ENCODE results near the gene SH2D2A.
A peak's percentile ranks its signal among the peaks of the same experiment; 100 is the strongest.

Gene SH2D2A

DNA sequence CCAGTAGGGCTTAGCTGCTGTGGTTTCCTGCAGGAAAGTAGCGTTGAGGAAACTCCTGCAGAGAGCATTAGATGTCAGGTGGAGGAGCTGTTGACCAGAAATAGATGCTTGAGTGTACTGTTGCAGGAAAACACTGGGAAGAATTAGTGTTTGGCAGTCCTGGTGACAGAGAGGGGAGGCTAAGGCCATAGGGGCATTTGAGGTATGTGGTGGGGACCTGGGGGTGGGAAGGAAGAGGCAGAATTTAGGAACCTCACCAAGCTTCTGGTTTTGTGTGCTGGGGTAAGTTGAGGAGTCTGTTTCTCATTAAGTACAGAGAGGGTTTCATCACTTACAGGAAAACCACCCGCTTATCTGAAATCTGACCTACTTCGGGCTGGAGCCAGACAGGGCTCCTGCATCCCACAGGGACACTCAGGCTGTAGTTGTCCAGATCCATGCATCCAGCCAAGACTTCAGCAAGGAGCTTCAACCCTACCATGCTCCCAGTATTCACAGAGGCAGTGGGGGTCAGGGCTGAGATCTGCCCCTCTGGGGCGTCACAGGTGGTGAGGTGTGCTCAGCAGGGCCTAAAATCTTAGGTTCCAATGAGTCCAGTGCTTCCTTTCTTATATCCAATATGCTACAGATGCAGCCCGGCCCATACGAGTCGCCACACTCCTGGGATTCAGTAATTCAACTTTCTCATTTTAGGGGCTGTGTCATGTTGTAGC is 15.1 kb downstream of the SH2D2A start:
- DNase-seq: no peak

DNA sequence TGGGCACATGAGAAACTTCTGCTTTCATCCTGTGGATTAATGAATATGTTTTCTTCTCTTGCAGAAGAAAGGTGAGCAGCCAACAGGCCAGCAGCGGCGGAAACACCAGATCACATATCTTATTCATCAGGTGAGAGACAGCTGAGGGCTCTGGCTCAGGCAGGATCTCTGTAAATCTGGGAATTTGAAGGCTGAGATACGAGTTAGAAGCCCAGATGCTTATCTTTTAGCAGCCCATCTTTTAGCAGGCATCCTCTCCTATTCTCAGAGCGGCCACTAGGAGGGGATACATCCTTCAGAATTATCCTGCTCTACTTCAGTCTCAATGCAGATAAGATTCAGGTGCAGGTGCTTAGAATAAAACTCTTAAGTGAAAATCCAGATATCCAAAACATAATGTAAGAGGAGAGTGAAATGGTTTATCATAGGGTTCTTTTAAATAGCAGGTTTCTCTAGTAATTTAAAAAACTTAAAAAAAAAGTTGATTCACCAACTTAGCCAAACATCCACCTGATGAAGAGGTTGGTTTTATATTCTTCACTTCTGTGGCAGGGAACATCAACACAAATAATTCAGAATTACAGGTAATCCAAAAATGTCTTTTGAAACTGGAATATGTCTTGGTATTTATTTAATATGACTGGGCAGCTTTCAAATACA is 19.3 kb downstream of the SH2D2A start:
- peak; percentile 40 to 53 for DNase-seq

DNA sequence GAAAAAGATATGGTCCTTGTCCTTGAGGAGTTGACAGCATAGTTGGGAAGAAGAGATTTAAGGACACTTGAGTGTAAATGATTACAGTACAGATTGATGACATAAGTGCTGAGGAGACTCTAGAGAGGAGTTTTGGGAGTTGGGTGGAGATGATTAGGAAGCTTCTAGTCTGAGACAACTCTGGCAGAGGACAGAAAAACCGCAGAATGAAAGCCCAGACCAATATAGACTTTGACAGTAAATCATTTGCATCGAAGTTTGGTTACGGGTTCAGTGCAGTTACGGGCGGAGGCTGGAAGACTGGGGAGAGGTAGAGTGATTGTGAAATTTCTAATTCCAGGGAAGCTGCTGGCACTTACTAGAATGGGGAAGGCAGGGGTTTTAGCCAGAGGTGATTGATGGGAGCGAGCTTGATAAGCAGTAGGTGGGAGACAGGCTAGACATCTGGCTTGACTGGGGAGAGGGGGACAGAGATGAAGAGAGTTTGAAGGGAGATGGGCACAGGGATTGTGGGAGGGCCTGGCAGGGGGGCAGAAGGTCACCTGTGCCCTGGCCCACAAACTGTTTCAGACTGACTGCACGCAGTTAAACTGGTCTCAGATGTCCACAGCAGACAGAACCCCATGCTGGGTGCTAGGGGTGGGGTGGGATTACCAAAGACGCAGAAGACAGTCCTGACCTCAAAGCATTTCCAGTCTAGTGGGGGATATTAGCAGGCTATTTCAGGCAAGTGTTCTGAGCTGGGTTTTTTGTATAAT is 20.1 kb downstream of the SH2D2A start:
- DNase-seq: no peak

DNA sequence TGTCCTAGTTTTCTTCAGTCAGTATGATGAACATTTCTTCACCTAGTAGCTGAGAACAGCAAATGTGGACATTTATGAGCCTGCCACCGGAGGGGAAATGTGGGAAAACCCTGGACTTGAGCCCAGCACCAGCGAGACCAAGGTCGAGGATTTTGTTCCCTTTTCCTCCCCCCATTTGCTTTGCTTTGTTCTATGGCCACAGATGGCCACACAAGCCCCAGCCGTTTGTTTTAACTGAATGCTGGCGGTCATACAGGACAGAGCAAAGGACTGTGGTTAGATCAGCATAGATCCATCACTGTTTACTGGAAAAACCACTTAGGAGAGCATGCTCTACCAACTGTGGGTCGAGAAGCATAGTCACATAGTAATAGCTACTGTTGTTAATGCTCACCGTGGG is 20.9 kb downstream of the SH2D2A start:
- DNase-seq: no peak

DNA sequence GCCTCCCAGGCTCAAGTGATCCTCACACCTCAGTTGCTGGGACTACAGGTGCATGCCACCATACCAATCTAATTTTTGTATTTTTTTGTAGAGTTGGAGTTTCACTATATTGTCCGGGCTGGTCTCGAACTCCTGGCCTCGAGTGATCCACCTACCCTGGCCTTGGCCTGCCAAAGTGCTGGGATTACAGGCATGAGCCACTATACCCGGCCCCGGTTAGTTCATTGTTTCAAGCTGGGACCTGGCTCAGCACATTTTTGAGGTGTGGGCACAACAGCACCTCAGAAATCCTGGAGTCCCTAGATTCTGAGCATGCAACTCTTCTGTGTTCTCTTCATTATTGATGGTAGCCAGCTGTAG is 21.3 kb downstream of the SH2D2A start:
- DNase-seq: no peak

DNA sequence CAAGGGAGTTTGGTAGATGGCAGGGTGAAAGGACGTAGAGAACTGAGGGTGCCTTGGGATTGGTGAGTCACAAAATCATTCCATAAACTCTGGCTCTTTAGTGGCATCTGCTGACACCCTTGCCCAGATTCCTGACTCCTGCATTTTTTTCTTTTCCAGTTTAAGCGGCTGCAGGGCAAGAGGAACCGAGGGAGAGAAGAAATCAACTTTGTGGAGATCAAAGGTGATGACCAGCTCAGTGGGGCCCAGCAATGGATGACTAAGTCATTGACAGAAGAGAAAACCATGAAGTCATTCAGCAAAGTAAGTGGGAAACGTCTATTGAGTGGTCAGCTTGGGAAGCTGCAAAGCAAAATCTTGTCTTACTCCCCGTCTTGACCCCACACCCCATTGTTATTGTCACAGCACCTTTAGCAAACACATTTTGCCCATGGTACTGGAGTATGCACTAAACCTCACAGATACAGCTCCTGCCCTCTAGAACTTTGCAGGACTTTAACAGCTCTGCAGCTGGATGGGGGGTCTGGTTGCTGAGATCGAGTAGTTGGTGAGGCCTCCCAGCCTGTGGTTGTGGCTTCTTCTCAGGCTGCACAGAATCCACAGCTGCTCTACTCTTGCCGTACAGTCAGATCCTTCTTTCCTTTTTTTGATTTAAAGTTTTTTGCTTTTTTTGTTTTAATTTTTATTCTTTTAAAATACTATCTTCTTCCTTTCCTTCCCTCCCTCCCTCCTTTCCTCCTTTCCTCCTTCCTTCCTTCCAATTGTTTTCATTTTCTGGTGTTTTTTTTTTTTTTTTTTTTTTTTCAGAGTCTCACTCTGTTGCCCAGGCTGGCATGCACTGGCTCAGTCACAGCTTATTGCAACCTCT is 21.9 kb downstream of the SH2D2A start:
- no peak for DNase-seq

DNA sequence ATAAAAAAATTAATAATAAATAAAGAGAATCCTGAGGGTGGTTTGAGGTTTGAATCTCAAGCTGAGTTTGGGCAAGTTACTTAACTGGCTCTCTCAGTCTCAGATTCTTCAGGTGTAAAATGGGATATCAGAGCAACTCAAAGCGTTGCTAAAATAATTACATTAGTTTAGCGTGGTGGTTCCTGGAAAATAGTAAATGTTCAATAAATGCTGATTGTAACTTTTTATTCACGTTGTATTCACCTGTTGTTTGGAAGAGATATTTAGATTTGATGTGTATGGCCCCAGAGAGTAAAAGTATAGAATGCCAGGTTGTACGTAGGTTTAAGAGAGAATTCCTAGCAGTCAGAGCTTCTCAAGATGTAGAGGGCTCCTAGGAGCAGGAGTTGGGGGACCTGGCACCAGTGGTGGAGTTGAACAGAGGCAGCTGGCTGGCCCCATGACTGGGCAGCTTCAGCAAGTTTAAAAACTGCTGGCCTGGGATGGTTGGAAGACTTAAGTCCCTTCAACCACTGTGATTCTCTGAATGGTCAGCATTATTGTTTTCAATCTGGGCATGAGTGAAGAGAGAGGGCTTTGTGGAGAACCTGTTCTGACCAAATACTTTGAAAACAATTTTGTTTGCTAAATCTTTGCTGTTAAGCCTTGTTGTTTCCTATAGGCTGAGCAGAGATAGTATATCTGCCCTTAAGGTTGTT is 26.9 kb downstream of the SH2D2A start:
- no peak for DNase-seq

DNA sequence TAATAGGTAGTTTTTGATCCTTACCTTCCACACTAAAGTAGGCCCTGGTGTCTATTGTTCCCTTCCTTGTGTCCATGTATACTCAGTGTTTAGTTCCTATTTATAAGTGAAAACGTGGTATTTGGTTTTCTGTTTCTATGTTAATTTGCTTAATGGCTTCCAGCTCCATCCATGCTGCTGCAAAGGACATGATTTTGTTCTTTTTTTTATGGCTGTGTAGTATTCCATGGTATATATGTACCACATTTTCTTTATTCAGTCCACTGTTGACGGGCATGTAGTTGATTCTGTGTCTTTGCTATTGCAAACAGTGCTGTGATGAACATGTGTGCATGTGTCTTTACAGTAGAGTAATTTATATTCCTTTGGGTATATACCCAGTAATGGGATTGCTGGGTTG is 28.5 kb downstream of the SH2D2A start:
- DNase-seq: no peak

DNA sequence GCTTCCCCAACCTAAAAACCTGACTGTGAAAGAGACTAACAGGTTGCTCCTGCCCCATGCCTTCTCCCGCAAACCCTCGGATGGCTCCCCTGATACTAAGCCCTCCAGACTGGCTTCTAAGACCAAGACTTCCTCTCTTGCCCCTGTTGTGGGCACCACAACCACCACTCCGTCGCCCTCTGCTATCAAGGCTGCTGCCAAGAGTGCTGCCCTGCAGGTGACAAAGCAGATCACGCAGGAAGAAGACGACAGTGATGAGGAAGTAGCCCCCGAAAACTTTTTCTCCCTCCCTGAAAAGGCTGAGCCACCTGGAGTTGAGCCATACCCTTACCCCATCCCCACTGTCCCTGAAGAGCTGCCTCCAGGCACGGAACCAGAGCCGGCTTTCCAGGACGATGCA is 30.0 kb downstream of the SH2D2A start:
- DNase-seq: no peak

DNA sequence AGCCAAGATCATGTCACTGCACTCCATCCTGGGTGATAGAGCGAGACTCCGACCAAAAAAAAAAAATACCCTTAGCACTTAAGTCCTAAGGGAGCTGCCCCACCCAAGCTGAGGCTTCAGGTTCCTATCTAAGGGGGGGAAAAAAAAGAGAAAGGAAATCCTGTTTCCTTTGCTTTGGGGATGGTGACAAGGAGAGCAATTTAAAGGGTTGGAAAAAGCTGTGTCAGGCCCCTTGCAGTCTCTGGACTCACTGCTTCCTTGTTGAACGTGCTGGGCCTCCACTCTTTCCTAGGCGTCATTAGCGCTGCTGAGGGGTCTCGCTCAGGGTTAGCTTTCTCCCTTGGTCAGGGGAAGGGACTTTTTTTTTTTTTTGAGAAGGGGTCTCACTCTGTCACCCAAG is 31.2 kb downstream of the SH2D2A start:
- DNase-seq: no peak

DNA sequence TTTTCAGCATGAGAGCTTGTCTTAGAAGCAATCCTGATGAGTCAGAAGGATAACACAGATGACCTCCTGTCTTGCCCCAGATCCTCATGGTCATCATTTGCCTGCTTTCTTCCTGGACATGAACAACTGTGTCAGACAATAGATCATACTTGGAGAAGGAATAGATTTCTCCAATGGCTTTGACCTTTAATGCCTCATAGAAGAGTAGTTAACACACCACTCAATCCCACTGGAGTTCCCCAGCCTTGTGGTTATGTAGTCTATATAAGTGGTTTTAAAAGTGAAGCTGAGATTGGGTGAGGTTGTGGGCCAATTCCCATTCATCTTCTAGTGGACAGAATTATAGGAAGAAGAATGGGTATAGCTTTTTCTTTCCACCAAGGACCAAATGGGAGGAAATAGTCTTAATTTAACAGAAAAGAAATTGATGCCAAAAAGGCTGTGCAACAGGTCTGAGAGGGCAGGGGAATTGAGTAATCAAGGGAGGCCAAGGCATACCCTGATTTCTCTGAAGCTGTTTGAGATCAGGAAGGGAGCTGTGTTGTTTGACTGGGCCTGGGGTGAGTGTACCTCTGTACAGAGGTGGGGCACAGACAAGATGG is 35.0 kb downstream of the SH2D2A start:
- no peak for DNase-seq

DNA sequence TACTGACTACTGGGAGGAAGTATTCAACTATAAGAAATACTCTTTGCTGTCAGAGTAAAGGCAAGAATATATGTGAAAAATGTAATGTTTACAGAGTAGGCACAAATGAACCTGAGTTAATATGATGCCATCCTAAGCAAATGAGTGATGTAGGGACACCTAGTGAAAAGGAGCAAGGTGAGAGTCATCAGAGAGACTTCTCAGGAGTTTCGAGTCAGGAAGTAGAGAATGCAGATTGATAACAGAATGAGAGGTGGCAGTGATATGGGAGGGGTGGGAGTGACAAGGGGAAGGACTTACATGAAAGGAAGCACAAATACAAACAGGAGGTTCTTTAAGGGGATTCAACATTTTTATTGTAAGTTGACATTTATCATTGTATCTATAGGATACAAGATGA is 39.1 kb downstream of the SH2D2A start:
- DNase-seq: no peak

DNA sequence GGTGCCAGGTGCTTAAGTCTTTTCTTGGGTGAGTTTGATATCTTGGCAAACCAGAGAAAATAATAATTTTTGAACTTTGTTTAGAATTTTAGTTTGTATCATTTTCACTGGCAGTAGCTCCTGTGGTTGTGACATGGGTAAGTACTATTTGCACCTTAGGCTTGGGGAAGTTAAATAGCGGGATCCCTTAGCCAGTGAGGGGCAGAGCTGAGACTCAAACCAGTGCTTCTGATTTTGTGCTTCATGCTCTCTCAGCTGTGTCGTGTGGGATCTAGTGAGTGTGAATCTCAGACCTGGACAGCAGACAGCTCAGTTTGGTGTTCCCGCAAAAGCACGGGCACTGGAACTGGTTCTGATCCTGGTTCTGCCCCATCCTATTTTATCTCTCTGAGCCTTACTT is 39.7 kb downstream of the SH2D2A start:
- no peak for DNase-seq

DNA sequence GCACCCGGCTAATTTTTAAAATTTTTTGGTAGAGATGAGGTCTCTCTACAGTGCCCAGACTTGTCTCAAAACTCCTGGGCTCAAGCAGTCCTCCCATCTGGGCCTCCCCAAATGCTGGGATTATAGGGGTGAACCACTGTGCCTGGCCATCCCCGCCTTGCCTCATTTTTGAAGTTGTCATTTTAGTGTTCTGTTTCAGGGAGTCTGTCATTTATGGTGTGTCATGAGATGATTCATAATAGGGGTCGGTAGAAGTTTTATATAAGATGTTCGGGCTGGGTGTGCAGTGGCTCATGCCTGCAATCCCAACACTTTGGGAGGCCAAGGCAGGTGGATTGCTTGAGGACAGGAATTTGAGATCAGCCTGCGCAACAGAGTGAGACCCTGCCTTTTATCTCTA is 40.8 kb downstream of the SH2D2A start:
- no peak for DNase-seq

DNA sequence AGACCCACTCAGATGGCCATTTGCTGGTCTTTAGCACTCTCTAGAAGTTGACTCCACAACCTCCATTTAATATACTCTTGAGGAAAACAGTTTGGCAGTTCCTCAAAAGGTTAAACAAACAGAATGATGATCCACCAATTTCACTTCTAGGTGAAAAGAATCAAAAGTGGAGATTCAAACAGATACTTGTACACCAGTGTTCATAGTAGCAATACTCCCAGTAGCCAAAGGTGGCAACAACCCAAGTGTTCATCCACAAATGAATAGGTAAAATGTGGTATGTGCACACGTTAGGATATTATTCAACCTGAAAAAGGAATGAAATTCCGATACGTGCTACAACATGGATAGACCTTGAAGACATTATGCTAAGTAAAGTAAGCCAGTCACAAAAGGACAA is 43.0 kb downstream of the SH2D2A start:
- DNase-seq: no peak

DNA sequence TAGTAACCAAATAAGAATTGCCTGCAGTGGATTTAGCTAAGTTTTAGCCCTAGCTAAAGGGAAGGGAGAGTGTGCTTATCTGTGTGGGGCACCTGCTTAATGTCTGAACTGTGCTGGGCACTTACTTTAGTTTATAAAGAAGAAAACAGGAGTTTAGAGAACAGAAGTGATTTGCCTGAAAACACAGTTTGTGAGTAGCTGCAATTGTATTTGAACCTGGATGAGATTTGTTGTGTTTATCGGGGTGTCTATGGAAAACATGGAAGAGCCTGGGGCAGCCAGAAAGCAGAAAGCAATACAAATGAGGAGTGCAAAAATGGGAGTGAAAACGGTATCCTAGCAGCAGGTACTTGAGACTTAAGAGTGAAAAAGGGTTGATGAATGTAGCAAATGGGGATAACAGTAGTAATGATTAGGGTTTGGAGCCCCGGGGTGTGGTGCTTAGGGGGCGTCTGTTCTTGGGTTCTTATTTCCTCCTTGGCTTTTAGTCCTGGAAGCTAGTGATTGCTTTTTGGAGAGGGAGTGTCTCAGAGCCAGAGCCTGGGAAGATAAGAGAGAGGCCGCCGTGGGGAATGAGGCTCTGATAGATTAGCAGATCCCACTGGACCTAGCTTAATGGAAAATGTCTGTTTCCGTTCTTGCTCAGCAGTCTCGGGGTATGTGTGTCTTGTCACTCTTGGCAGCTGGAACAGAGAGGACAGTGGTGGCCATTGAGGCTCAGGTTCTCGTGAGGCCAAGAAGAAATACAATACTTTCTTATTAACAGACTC is 43.7 kb downstream of the SH2D2A start:
- no peak for DNase-seq

DNA sequence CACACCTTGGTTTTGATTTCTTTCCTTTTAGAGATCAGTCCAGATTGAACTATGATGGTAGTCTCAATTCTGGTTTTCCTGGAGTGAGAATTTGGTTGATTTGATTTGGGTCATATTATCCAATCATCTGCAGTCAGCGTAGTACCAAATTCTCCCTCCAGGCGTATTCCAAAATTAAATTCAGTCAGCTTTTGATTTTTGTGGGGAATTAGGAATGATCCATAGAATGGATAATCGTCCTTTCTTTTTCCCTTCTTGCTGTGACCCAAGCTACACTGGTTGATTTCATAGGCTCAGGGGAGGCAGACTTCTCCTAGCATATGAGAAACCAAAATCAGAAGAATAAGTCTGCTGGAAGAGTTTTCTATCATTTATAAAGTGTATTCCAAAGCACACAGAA is 44.4 kb downstream of the SH2D2A start:
- DNase-seq: no peak

DNA sequence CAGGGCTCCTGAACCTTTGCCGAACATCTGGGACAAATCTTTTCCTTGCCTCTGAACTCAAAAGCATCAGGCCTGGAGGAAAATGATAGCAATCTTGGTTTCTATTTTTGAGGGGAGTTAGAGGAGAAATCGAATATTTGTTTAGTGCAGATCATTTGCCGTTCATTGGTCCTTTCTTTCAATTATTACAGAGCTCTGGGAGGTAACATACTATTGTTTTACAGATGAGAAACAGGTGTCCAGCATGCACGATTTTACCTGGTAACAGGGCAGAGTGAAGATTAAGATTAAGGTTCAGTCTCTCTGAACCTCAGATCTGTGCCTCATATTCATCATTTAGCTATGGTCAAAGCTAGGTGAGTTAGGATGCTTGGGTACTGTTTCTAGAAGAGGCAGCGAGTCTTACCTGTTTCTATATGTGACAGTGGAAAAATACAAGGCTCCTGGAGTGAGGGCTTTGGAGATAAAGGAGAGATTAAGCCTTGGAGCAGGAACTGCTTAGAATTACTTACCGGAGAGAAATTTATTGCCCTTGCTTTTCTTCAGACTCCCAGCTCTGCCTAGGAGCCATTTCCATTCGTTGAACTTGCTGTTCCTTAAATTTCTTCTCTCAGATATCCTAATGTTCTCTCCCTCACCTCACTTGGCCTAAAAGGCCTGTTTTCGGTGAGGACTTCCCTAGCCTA is 47.9 kb downstream of the SH2D2A start:
- DNase-seq: no peak

DNA sequence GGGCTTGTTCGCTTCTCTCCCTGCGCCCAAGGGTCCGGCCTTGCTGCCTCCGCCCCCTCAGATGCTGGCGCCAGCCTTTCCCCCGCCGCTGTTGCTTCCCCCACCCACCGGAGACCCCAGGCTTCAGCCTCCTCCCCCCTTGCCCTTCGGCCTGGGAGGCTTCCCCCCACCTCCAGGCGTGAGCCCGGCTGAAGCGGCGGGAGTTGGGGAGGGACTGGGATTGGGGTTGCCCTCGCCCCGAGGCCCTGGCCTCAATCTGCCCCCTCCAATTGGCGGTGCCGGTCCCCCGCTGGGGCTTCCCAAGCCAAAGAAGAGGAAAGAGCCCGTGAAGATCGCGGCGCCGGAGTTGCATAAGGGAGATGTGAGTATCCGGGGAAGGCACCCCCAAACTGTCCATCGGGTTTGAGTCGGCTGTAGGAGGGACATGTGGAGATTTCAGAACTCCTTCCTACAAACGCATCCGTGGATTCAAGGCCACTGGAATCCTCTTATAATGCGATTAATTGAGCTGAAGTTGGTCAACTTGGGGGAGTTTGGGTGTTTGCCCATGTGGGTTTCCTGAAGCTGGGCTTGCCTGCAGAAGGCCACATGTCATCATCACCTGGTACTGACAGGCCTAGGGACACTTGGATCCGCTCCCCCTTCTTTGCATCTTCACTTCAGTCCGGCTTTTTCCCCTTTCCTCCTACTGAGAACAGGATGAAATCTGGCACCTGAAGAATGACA is 48.6 kb downstream of the SH2D2A start:
- DNase-seq: no peak
